Measurements from ENCODE around the gene NFE2L1.

NFE2L1 gene

DNA sequence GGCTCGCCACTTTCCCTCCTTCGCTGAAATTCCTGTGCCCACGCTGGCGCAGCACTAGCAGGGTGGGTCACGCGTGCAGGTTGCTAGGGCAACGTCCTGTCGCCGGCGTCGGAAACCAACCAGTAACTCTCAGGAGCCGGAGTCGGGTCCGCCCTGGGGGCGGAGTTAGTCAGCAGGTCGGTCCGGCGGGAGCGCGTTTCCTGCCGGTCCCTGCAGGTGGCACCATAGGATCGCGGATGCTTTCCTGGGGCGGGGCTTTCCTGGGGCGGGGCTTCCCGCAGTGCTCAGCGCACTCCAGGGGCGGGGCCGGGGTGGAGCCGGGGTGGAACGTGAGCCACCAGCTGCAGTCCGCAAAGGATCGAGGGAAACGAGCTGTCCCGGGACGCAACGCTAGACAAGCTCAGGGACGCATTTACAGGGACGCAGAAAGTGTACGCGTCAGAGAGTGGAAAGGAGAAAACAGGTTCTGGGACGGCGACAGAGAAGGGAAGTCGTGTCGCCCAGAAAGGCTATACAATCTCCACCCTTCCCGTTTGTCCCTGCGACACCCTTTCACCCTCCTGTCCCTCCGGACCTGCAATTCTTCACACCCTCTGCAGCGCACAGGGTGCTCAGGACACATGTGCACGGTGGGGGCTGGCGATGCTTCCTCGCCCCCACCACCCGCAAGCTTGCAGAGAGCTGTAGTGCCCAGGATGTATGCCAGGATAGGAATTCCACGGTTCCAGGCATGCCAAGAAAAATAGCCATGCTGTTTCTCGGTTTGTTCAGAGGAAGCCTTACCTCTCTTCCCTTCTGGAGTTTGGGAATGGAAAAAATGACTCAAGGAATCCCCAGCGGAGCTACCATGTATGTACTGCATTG is 22.9 kb upstream of the NFE2L1 start:
- Histone ChIP-seq H3K4me3 (ENCODE audit: low read depth, low read length) (peak overlapping the region; percentile 43), H3K9me3 (ENCODE audit: control insufficient read depth, low read length) (no peaks in the 10 kb centered on the region), H3K4me2 (ENCODE audit: low read length) (peak overlapping the region; percentile 71), H3K9ac (no peak overlapping the region), H3K79me2 (no peaks in the 10 kb centered on the region), H3K27me3 (ENCODE audit: control insufficient read depth, insufficient read depth, low read length) (no peaks in the 10 kb centered on the region), H2AFZ (peak overlapping the region; percentile 88), H3K27ac (peak overlapping the region; percentile 82), H3K4me1 (peaks cover 28% of the 10 kb centered on the region), H3K36me3 (ENCODE audit: control insufficient read depth, insufficient read depth, low read length) (no peaks in the 10 kb centered on the region)
- TF ChIP-seq, protein P1, sequence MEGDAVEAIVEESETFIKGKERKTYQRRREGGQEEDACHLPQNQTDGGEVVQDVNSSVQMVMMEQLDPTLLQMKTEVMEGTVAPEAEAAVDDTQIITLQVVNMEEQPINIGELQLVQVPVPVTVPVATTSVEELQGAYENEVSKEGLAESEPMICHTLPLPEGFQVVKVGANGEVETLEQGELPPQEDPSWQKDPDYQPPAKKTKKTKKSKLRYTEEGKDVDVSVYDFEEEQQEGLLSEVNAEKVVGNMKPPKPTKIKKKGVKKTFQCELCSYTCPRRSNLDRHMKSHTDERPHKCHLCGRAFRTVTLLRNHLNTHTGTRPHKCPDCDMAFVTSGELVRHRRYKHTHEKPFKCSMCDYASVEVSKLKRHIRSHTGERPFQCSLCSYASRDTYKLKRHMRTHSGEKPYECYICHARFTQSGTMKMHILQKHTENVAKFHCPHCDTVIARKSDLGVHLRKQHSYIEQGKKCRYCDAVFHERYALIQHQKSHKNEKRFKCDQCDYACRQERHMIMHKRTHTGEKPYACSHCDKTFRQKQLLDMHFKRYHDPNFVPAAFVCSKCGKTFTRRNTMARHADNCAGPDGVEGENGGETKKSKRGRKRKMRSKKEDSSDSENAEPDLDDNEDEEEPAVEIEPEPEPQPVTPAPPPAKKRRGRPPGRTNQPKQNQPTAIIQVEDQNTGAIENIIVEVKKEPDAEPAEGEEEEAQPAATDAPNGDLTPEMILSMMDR (IDR thresholded peaks at IDR 0.05): peak; percentile 91

DNA sequence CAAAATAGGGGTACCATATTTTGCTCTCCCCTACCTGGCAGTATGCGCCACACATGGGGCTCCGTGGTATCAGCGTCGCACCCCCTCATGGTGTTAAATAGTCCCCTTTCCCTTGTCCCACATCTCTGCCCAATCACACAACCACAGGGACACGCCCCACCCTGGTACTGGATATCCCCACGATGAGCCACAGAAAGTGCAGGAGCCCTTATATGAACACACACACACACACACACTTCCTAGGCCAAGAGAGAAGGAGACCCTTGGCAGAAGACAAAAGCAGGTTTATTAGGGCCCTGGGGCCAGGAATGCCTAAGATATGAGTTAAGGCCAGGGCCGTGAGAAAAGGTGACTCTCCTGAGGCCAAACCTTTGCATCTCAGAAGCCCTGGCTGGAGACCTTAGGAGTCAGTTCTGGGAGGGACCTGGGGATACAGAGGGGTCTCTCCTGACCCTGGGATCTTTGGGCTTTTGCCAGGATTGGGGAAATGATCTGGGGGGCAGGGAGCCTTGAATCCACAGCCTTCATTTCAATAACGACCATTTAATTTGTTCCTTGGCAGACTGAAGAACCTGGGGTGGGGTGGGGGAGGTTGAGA is 22.2 kb upstream of the NFE2L1 start:
- no peak overlapping the region for H3K9ac ChIP-seq
- H3K4me3 ChIP-seq (ENCODE audit: low read depth, low read length): no peak overlapping the region
- peak overlapping the region; percentile 88 for H2AFZ ChIP-seq
- H3K79me2 ChIP-seq: no peaks in the 10 kb centered on the region
- H3K4me2 ChIP-seq (ENCODE audit: low read length): peak overlapping the region; percentile 71
- TF ChIP-seq, protein P1 (IDR thresholded peaks at IDR 0.05): no peak
- H3K27ac ChIP-seq: no peak overlapping the region
- H3K9me3 ChIP-seq (ENCODE audit: control insufficient read depth, low read length): no peaks in the 10 kb centered on the region
- no peaks in the 10 kb centered on the region for H3K27me3 ChIP-seq (ENCODE audit: control insufficient read depth, insufficient read depth, low read length)
- H3K36me3 ChIP-seq (ENCODE audit: control insufficient read depth, insufficient read depth, low read length): no peaks in the 10 kb centered on the region
- H3K4me1 ChIP-seq: peaks cover 28% of the 10 kb centered on the region

DNA sequence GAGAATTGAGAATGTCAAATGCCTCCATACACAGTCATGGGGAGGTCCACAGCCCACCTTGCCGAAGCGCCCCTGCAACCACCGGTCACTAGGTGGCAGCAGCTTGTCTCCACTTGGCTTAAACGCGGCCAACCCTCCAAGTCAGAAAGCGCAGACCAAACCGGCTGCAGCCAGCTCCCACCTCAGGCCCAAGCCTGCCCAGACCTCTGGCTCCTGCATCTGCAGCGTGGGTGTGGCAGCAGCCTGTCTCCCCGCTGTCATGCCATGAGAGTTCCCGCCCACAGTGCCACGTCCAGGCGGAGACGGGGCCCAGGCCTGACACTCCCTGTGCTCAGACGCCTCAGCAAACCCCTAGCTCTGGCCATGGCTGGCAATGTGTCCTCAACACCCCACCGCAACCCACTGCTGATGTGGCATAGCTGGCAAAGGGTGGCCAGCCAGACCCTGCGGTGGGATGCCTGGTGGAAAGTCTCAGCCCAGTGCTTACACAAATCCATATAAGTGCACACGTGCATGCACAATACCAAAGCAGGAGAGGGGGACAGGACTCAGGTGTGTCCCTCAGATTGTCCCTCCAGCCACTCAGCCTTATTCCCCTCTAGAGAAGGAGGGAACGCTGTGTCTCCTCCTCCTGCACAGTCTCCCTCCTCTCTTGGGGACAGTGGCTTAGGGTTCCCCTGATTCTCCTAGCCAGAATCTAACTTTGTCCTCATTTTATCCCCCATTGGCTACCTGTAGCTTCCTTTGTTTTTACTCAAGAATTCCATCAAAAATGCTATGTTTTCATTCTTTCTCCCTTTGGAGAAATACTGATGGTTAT is 21.4 kb upstream of the NFE2L1 start:
- TF ChIP-seq, protein P1 (IDR thresholded peaks at IDR 0.05): peak; percentile 89
- Histone ChIP-seq H3K36me3 (ENCODE audit: control insufficient read depth, insufficient read depth, low read length) (no peaks in the 10 kb centered on the region), H3K9ac (no peak overlapping the region), H3K79me2 (no peaks in the 10 kb centered on the region), H3K27me3 (ENCODE audit: control insufficient read depth, insufficient read depth, low read length) (no peaks in the 10 kb centered on the region), H3K4me3 (ENCODE audit: low read depth, low read length) (no peak overlapping the region), H2AFZ (peak overlapping the region; percentile 61), H3K4me2 (ENCODE audit: low read length) (no peak overlapping the region), H3K9me3 (ENCODE audit: control insufficient read depth, low read length) (no peaks in the 10 kb centered on the region), H3K27ac (no peak overlapping the region), H3K4me1 (peaks cover 28% of the 10 kb centered on the region)

DNA sequence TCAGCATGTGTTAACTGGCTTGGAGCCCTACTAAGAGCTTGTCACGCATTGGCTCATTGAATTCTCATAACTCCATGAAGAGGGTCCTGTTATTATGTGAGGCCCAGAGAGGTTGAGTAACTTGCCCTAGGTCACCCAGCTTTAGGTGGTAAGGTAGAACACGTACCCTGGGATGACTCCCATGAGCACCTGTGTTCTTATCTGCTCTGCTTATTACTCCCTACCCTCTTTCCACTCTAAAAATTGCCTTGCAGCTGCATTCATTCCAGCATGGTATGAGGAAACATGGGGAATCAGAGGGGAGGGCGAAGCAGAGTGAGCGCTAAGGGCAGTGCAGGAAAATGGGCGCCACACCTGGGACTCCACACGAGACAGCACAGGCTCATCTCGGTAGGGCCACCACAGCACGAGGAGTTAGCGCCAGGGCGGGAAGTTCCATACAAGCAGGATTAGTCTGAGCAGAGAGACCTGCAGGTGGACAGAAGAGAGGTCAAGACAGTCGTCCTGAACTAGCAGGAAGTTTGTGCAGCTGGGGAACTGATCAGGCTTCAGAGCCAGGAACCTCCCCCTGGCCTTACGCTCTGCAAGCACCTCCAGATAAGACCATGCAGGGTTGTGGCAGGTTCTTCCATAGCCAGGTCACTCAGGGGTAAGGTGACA is 20.7 kb upstream of the NFE2L1 start:
- no peak overlapping the region for H2AFZ ChIP-seq
- H3K4me2 ChIP-seq (ENCODE audit: low read length): no peak overlapping the region
- H3K4me1 ChIP-seq: peaks cover 28% of the 10 kb centered on the region
- H3K36me3 ChIP-seq (ENCODE audit: control insufficient read depth, insufficient read depth, low read length): no peaks in the 10 kb centered on the region
- H3K9me3 ChIP-seq (ENCODE audit: control insufficient read depth, low read length): no peaks in the 10 kb centered on the region
- no peaks in the 10 kb centered on the region for H3K27me3 ChIP-seq (ENCODE audit: control insufficient read depth, insufficient read depth, low read length)
- no peaks in the 10 kb centered on the region for H3K79me2 ChIP-seq
- TF ChIP-seq, protein P1 (IDR thresholded peaks at IDR 0.05): no peak
- H3K4me3 ChIP-seq (ENCODE audit: low read depth, low read length): no peak overlapping the region
- H3K27ac ChIP-seq: no peak overlapping the region
- H3K9ac ChIP-seq: no peak overlapping the region
